ENCODE results near the gene RPTOR. TPM values are rescaled to one million over a fixed set of nuclear protein-coding genes. Genes with fewer than 3 reads are reported as not detected.

The RPTOR gene, protein sequence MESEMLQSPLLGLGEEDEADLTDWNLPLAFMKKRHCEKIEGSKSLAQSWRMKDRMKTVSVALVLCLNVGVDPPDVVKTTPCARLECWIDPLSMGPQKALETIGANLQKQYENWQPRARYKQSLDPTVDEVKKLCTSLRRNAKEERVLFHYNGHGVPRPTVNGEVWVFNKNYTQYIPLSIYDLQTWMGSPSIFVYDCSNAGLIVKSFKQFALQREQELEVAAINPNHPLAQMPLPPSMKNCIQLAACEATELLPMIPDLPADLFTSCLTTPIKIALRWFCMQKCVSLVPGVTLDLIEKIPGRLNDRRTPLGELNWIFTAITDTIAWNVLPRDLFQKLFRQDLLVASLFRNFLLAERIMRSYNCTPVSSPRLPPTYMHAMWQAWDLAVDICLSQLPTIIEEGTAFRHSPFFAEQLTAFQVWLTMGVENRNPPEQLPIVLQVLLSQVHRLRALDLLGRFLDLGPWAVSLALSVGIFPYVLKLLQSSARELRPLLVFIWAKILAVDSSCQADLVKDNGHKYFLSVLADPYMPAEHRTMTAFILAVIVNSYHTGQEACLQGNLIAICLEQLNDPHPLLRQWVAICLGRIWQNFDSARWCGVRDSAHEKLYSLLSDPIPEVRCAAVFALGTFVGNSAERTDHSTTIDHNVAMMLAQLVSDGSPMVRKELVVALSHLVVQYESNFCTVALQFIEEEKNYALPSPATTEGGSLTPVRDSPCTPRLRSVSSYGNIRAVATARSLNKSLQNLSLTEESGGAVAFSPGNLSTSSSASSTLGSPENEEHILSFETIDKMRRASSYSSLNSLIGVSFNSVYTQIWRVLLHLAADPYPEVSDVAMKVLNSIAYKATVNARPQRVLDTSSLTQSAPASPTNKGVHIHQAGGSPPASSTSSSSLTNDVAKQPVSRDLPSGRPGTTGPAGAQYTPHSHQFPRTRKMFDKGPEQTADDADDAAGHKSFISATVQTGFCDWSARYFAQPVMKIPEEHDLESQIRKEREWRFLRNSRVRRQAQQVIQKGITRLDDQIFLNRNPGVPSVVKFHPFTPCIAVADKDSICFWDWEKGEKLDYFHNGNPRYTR (N-terminal part only)
- 19.2 and 21.4 TPM in 2 replicates for total RNA-seq

DNA sequence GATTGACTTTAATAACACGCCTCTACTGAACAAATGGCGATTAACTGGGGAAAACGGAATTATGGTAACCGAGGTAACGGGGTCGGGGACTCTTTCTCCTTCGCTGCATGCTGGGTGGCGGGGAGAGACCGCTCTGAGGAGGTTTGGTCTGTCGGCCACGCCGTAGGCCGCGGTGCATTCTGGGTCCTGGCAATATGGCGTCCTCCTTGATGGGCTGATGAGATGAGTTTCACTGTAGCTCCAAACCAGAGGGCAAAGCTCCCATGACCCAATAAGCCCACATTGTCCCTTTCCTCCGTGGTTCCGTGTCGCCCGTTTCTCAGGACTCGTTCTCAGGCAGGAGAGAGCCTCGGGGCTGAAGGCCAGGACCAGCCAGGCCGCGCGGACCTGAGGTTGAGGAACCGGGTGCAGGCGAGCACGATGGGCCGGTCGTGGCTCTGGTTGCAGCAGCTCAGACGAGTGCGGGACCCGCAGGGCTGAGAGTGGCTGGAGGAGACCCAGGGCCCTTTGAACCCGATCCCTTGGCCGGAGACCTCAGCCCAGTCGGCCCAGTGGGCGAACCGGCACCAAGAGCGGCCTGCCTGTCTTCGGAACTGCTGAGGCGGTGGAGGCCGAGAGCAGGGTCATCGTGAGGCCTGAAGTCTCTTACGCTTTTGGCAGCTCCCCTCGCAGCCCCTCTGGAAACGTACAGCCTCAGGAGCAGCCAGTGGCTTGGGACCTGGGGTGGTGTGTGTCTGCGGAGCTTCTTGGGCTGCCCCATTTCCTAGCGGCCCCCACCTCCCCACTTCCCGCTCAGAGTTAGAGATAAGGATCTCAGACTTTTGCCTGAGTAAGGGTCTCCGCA lies at the start of gene RPTOR:
RPTOR (plus strand) TSS at position 184 of the 844 bp plus-strand sequence. CDS start 792 bp downstream, outside the sequence.

DNA sequence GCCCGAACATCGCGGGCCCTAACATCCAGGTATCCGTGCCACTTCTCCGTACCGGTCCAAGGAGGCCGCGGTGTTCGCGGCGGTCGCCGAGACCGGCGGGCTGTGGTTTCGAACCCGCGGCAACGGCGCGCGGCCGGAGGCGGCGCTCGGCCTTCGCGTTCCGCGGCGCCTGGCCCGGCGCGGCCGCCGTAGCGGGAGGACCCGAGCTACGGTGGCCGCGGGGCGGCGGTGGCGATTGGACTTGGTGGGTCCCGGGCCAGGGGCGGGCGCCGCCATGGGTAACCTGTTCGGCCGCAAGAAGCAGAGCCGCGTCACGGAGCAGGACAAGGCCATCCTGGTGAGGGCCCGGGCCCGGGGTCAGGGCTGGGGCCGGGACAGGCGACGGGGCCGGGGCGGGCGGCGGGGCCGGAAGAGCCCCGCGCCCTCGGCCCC lies 447.0 kb downstream of the RPTOR start, which contains the start of gene CHMP6:
CHMP6 (plus strand) TSS at position 197 of the 432 bp plus-strand sequence; CDS start at position 275, 78 bp downstream.

Other genes starting within 250 kb of the RPTOR start
- 9.9 and 15.9 TPM in 2 replicates for gene ENDOV, start 129.7 kb upstream of the RPTOR start, total RNA-seq
- 0.08 and 0.15 TPM in 2 replicates for gene NPTX1, start 68.2 kb upstream of the RPTOR start, total RNA-seq

All from hair follicular keratinocyte (primary cell).